SK-N-SH (cell line): ENCODE results near the gene COX5B. TPM values are rescaled to one million over a fixed set of nuclear protein-coding genes. Genes with fewer than 3 reads are reported as not detected.

Experiments
- CTCF ChIA-PET: fragments of 300-600, 350-600 bp; formaldehyde crosslinking; extraction: SDS; loops from one replicate; lab custom pipeline; 2021; lab: Yijun Ruan, JAX
- POLR2A ChIA-PET: fragments of 350-600 bp; sonication (Branson Sonifier 250); formaldehyde crosslinking; extraction: SDS; loops from one replicate; lab custom pipeline; 2020; ENCODE audit warnings: antibody characterized with exemption, inconsistent platforms; lab: Yijun Ruan, JAX
- DNase-seq: peaks from one replicate; pipeline ENCODE4 v3.0.0; 2012
- H2AFZ ChIP-seq: fragments of 200-600 bp; sonication (generic); 2 replicates; pipeline ENCODE4 v1.8.1; 2016; ENCODE audit warnings: antibody characterized with exemption, mild to moderate bottlenecking, low read depth
- H3F3A ChIP-seq: fragments of 200-600 bp; sonication (generic); replicated peaks from 2 replicates; pipeline ENCODE3; 2016; ENCODE audit warnings: antibody characterized with exemption, mild to moderate bottlenecking; ENCODE audit not compliant: insufficient read depth
- H3K27ac ChIP-seq, 2 experiments: fragments of 200-500 bp in 1 of 2; fragments of 200-600 bp in 1 of 2; sonication (Bioruptor generic) in 1 of 2; sonication (generic), shearing (Covaris generic) in 1 of 2; 2 replicates each; pipeline versions ENCODE4 v1.5.1 to v1.6.1; 2014 to 2016; ENCODE audit warnings: low read depth in 2 of 2, inconsistent platforms in 1 of 2, low read length in 1 of 2, mild to moderate bottlenecking in 1 of 2, mixed read lengths in 1 of 2
- H3K27me3 ChIP-seq: fragments of 200-600 bp; sonication (generic), shearing (Covaris generic); 2 replicates; pipeline ENCODE4 v1.6.1; 2016; ENCODE audit warnings: mixed run types; ENCODE audit not compliant: insufficient read depth
- H3K36me3 ChIP-seq, 2 experiments: fragments of 200-500 bp in 1 of 2; fragments of 200-600 bp in 1 of 2; sonication (Bioruptor generic) in 1 of 2; sonication (generic) in 1 of 2; replicated peaks in 1 of 2; 2 replicates each; pipeline versions ENCODE3 to v1.5.1; 2014 to 2016; ENCODE audit warnings: low read length in 1 of 2, mild to moderate bottlenecking in 1 of 2; ENCODE audit not compliant: insufficient read depth in 2 of 2, control insufficient read depth in 1 of 2
- H3K4me1 ChIP-seq, 2 experiments: fragments of 200-500 bp in 1 of 2; fragments of 200-600 bp in 1 of 2; sonication (Bioruptor generic) in 1 of 2; sonication (generic), shearing (Covaris generic) in 1 of 2; 2 replicates each; pipeline versions ENCODE4 v1.5.1 to v1.6.1; 2014 to 2016; ENCODE audit warnings: low read depth in 1 of 2, low read length in 1 of 2, mixed run types in 1 of 2; ENCODE audit not compliant: insufficient read depth in 2 of 2, control insufficient read depth in 1 of 2
- H3K4me2 ChIP-seq: fragments of 200-600 bp; sonication (generic), shearing (Covaris generic); 2 replicates; pipeline ENCODE4 v1.6.1; 2017; ENCODE audit warnings: mixed run types
- H3K4me3 ChIP-seq, 2 experiments: fragments of 200-500 bp in 1 of 2; fragments of 200-600 bp in 1 of 2; sonication (Bioruptor generic) in 1 of 2; sonication (generic), shearing (Covaris generic) in 1 of 2; 2 replicates each; pipeline versions ENCODE4 v1.5.1 to v1.8.1; 2014 to 2016; ENCODE audit warnings: low read depth in 2 of 2, inconsistent platforms in 1 of 2, low read length in 1 of 2, mild to moderate bottlenecking in 1 of 2, mixed read lengths in 1 of 2, moderate library complexity in 1 of 2
- H3K79me2 ChIP-seq: fragments of 200-600 bp; sonication (generic); 2 replicates; pipeline ENCODE4 v1.8.1; 2017; ENCODE audit warnings: mild to moderate bottlenecking; ENCODE audit not compliant: insufficient read depth
- H3K9ac ChIP-seq: fragments of 200-600 bp; sonication (generic); 2 replicates; pipeline ENCODE4 v1.6.1; 2017; ENCODE audit warnings: mixed run types
- H3K9me2 ChIP-seq: fragments of 200-600 bp; sonication (generic); 2 replicates; pipeline ENCODE4 v1.6.1; 2017; ENCODE audit warnings: mixed run types
- H3K9me3 ChIP-seq: fragments of 200-600 bp; sonication (generic); 2 replicates; pipeline ENCODE4 v1.6.1; 2017; ENCODE audit warnings: mixed run types, mild to moderate bottlenecking, moderate library complexity
- H4K20me1 ChIP-seq: fragments of 200-600 bp; sonication (generic); 2 replicates; pipeline ENCODE4 v1.6.1; 2017; ENCODE audit warnings: mild to moderate bottlenecking, mixed run types; ENCODE audit not compliant: insufficient read depth
- EP300 ChIP-seq, 2 experiments: IDR thresholded peaks; 2 replicates each; pipeline versions ENCODE4 v1.4.0 to v1.6.1; 2012; ENCODE audit warnings: borderline replicate concordance in 1 of 2, low read depth in 1 of 2, low read length in 1 of 2
- FOXJ3 ChIP-seq: sonication (generic); formaldehyde crosslinking; IDR thresholded peaks from 2 replicates; pipeline ENCODE4 v1.5.1; 2020; ENCODE audit warnings: mild to moderate bottlenecking, missing genetic modification reagents
- FOXM1 ChIP-seq: IDR thresholded peaks from 2 replicates; pipeline ENCODE4 v1.4.0; 2012; ENCODE audit warnings: low read depth, mild to moderate bottlenecking
- MAX ChIP-seq: IDR thresholded peaks from 2 replicates; pipeline ENCODE4 v1.4.0; 2012; ENCODE audit warnings: low read depth
- NFIC ChIP-seq: IDR thresholded peaks from 2 replicates; pipeline ENCODE4 v1.4.0; 2012; ENCODE audit warnings: borderline replicate concordance
- POLR2AphosphoS5 ChIP-seq: IDR thresholded peaks from 2 replicates; pipeline ENCODE4 v1.6.1; 2012; ENCODE audit warnings: low read depth, low read length
- RAD21 ChIP-seq: IDR thresholded peaks from 2 replicates; pipeline ENCODE4 v1.6.1; 2012; ENCODE audit warnings: mild to moderate bottlenecking, low read length
- RCOR1 ChIP-seq: fragments of 150-350 bp; IDR thresholded peaks from 2 replicates; pipeline ENCODE4 v1.6.1; 2017; ENCODE audit warnings: antibody characterized with exemption, low read length
- REST ChIP-seq: IDR thresholded peaks from 2 replicates; pipeline ENCODE4 v1.6.1; 2012; ENCODE audit warnings: mild to moderate bottlenecking, low read depth, low read length, moderate library complexity
- RFX5 ChIP-seq: IDR thresholded peaks from 2 replicates; pipeline ENCODE4 v1.6.1; 2012; ENCODE audit warnings: mild to moderate bottlenecking, improper control_type of control experiment, low read length
- RXRA ChIP-seq: IDR thresholded peaks from 2 replicates; pipeline ENCODE4 v1.4.0; 2012; ENCODE audit warnings: low read depth, mild to moderate bottlenecking, borderline replicate concordance
- SIN3A ChIP-seq: IDR thresholded peaks from 2 replicates; pipeline ENCODE4 v1.6.1; 2012; ENCODE audit warnings: low read depth, mild to moderate bottlenecking, low read length, moderate library complexity, borderline replicate concordance
- ZBTB33 ChIP-seq: IDR thresholded peaks from 2 replicates; pipeline ENCODE4 v1.4.0; 2012; ENCODE audit warnings: low read depth, borderline replicate concordance
- WGBS: methylation state at CpG from one replicate; pipeline ENCODE4 v1.1.6; 2017; ENCODE audit warnings: low lambda C conversion rate; 5-methylcytosine and 5-hydroxymethylcytosine counted together
- polyA plus RNA-seq, 3 experiments: library from polyadenylated mRNA; depleted of rRNA; stranded (reverse); fragments of >200 nt; gene quantifications; 2 replicates each; pipeline ENCODE4 v1.2.3, GENCODE V29; 2012

Gene COX5B
- polyA plus RNA-seq, 1 of the 3 experiments (the other 2 are of a cell fraction) = 702 TPM

- no peak for DNase-seq
- CTCF ChIA-PET = interaction anchor here (0.7 to 8.6 kb wide), 5 partner anchors 10 to 48 kb away, joined by 3 to 88 read pairs (median 6); partner anchors contain the start of gene COX5B
- Histone ChIP-seq H3K36me3 (peaks cover 5 to 28% of the 10 kb centered on the region in 2 experiments), H4K20me1 (0 out of 2 replicates have a peak, but pooled peaks cover 7% of the 10 kb centered on the region), H3K9me3 (no peaks in the 10 kb centered on the region), H2AFZ (no peak overlapping the region), H3K4me3 (peak overlapping the region in 1 of 2 experiments; percentile 71; a peak in 2 of 4 replicates), H3K79me2 (peaks cover 31% of the 10 kb centered on the region), H3K9me2 (no peaks in the 10 kb centered on the region), H3K9ac (peak overlapping the region; percentile 88; the same call in 1 of the 2 replicates), H3K4me1 (peaks cover 15% of the 10 kb centered on the region in 2 experiments; a peak in 3 of 4 replicates), H3K27me3 (no peaks in the 10 kb centered on the region), H3K27ac (peak overlapping the region in 1 of 2 experiments; percentile 90; a peak in 1 of 4 replicates), H3K4me2 (peak overlapping the region; percentile 97), H3F3A (peaks cover 15% of the 10 kb centered on the region)
- TF ChIP-seq NFIC (no peak), SIN3A (no peak), EP300 (IDR thresholded peaks at IDR 0.05; ENCODE audit: borderline replicate concordance in 1 of 2, low read depth in 1 of 2, low read length in 1 of 2) (no peak), POLR2AphosphoS5 (no peak), RCOR1 (no peak), REST (no peak), FOXM1 (no peak), RXRA (no peak), ZBTB33 (no peak), RFX5 (no peak), FOXJ3 (CRISPR knock-in tag) (no peak), RAD21 (no peak), MAX (no peak)
- 98% methylated on average over 6 of the region's 6 CpGs for WGBS
- POLR2A ChIA-PET = interaction anchor here (1.8 to 2.6 kb wide), 2 partner anchors 10 to 16 kb away, joined by 7 to 8 read pairs; partner anchors contain the start of gene COX5B
These were observed 16.1 kb downstream of the COX5B start for GRCh38 chr2:97661927-97662326.
